Neural crest cell (in vitro differentiated cells): ENCODE results near the gene ACOT4. TPM values are rescaled to one million over a fixed set of nuclear protein-coding genes. Genes with fewer than 3 reads are reported as not detected.
"Not testable (repeated sequence)": the region's sequence is repeated elsewhere in the genome, so short reads cannot be mapped to it uniquely, and the experiment has no call there.

ENCODE experiments used
- DNase-seq: peaks from one replicate; pipeline ENCODE4 v3.0.0; 2021; ENCODE audit warnings: low read depth, mixed read lengths, low spot score
- H3K27ac Mint-ChIP-seq: one replicate; pipeline ENCODE4 v1.8.0; 2021; ENCODE audit warnings: mild to moderate bottlenecking, mixed read lengths; ENCODE audit not compliant: unreplicated experiment
- H3K27me3 Mint-ChIP-seq: 2 replicates; pipeline ENCODE4 v1.8.0; 2021; ENCODE audit warnings: low read depth, mild to moderate bottlenecking, mixed read lengths
- H3K36me3 Mint-ChIP-seq: 2 replicates; pipeline ENCODE4 v1.8.0; 2021; ENCODE audit warnings: low read depth, mild to moderate bottlenecking, mixed read lengths
- H3K4me1 Mint-ChIP-seq: 2 replicates; pipeline ENCODE4 v1.8.0; 2021; ENCODE audit warnings: mixed read lengths
- H3K4me3 Mint-ChIP-seq: one replicate; pipeline ENCODE4 v1.8.0; 2021; ENCODE audit warnings: mild to moderate bottlenecking, mixed read lengths
- H3K9me3 Mint-ChIP-seq: 2 replicates; pipeline ENCODE4 v1.8.0; 2021; ENCODE audit warnings: mixed read lengths
- total RNA-seq: library from RNA; stranded (reverse); gene quantifications from 2 replicates; pipeline ENCODE4 v1.2.1, GENCODE V29; 2021
- TF ChIP-seq, protein P1 (sequence below): fragments of 200-600 bp; sonication (generic); conservative IDR thresholded peaks from 2 replicates; pipeline ENCODE4 v1.5.0; 2021; ENCODE audit warnings: antibody characterized with exemption, mild to moderate bottlenecking

Gene ACOT4
- total RNA-seq, 1 donor from 2014 or later, result 0.98 TPM

DNA sequence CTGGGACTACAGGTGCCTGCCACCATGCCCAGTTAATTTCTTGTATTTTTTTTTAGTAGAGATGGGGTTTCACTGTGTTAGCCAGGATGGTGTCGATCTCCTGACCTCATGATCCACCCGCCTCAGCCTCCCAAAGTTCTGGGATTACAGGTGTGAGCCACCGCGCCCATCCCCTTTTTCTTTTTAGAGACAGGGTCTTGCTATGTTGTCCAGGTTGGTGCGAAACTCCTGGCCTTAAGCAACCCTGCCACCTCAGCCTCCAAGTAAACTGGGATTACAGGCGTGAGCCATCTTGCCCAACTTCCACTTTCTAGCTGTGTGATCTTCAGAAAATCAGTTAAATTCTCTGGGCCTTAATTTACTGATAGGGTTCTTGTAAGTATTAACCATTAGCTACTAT is 24.7 kb upstream of the ACOT4 start:
- Mint-ChIP-seq H3K36me3 (peaks cover 11% of the 10 kb centered on the region), H3K4me1 (peaks cover 35% of the 10 kb centered on the region)
- H3K4me3 Mint-ChIP-seq, H3K27ac Mint-ChIP-seq, H3K27me3 Mint-ChIP-seq, H3K9me3 Mint-ChIP-seq, DNase-seq: not testable (repeated sequence)

DNA sequence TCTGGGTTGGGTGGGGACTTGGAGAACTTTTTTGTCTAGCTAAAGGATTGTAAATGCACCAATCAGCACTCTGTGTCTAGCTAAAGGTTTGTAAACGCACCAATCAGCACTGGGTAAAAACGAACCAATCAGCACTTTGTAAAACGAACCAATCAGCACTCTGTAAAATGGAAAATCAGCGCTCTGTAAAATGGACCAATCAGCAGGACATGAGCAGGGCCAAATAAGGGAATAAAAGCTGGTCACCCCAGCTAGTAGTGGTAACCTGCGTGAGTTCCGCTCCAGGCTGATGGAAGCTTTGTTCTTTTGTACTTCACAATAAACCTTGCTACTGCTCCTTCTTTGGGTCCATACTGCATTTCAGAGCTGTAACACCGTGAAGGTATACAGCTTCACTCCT is 24.3 kb upstream of the ACOT4 start:
- peaks cover 7% of the 10 kb centered on the region for H3K9me3 Mint-ChIP-seq
- H3K27ac Mint-ChIP-seq, result no peak overlapping the region
- TF ChIP-seq, protein P1, sequence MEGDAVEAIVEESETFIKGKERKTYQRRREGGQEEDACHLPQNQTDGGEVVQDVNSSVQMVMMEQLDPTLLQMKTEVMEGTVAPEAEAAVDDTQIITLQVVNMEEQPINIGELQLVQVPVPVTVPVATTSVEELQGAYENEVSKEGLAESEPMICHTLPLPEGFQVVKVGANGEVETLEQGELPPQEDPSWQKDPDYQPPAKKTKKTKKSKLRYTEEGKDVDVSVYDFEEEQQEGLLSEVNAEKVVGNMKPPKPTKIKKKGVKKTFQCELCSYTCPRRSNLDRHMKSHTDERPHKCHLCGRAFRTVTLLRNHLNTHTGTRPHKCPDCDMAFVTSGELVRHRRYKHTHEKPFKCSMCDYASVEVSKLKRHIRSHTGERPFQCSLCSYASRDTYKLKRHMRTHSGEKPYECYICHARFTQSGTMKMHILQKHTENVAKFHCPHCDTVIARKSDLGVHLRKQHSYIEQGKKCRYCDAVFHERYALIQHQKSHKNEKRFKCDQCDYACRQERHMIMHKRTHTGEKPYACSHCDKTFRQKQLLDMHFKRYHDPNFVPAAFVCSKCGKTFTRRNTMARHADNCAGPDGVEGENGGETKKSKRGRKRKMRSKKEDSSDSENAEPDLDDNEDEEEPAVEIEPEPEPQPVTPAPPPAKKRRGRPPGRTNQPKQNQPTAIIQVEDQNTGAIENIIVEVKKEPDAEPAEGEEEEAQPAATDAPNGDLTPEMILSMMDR, result no peak
- peaks cover 13% of the 10 kb centered on the region for H3K36me3 Mint-ChIP-seq
- peaks cover 35% of the 10 kb centered on the region for H3K4me1 Mint-ChIP-seq
- peak overlapping the region; percentile 95 for H3K4me3 Mint-ChIP-seq
- DNase-seq, result no peak
- no peaks in the 10 kb centered on the region for H3K27me3 Mint-ChIP-seq

DNA sequence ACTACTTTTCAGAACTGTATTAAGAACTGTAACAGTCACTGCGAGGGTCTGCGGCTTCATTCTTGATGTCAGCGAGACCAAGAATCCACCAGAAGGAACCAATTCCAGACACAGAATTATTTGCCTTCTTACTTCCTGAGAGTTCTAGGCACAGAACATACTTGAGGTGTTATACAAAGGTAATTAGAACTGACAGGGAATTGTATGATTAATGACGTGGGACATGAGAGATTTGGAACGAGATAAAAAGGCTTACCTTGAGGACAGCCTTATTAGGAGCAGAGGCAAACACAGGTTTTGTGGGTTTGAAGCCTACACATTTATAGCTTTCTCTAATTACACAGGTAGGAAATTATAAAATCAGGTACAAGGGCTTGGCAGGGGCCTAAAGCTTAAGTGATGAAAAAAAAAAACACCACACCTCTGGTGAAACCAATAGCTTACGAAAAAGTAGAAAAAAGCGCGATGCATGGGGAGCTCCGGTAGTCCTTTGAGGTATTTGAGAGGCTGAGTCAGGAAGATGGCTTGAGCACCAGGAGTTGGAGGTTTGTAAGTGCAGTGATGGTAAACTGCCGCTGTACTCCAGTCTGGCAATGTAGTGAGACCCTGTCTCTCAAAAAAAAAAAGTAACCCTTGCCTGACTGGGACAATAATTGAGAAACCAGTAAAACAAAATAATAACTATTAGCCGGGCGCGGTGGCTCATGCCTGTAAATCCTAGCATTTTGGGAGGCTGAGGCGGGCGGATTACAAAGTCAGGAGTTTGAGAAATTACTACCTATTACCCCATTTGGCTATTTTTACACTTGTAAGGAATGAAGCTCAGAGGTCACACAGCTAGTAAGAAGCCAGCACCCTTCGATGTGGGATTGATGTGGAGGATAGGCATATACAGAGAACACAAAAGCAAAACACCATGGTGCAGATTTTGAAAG is 23.5 kb upstream of the ACOT4 start:
- Mint-ChIP-seq H3K27me3 (no peaks in the 10 kb centered on the region), H3K4me1 (peaks cover 35% of the 10 kb centered on the region), H3K9me3 (peaks cover 2% of the 10 kb centered on the region), H3K36me3 (peaks cover 12% of the 10 kb centered on the region), H3K27ac (peak overlapping the region; percentile 54), H3K4me3 (peak overlapping the region; percentile 95)
- TF ChIP-seq, protein P1, result no peak
- DNase-seq, result no peak

DNA sequence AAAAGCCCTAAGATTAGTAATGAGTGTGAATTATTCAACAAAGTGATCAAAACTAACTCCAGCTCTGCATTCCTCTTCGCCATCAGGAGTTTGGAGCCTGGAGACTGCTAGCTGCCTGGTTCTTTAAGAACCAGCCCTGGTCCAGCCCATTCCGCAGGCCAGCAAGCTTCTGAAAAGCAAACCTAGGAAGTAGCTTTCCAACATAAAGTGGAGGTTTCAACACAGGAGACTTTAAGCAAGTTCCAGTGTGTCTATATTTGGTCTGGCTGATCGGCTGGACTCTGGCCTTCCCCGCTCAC is 22.8 kb upstream of the ACOT4 start:
- H3K4me1 Mint-ChIP-seq, result peaks cover 35% of the 10 kb centered on the region
- H3K27me3 Mint-ChIP-seq, H3K9me3 Mint-ChIP-seq, DNase-seq: not testable (repeated sequence)
- peaks cover 15% of the 10 kb centered on the region for H3K36me3 Mint-ChIP-seq
- H3K4me3 Mint-ChIP-seq, result peak overlapping the region; percentile 95
- H3K27ac Mint-ChIP-seq, result peak overlapping the region; percentile 96

DNA sequence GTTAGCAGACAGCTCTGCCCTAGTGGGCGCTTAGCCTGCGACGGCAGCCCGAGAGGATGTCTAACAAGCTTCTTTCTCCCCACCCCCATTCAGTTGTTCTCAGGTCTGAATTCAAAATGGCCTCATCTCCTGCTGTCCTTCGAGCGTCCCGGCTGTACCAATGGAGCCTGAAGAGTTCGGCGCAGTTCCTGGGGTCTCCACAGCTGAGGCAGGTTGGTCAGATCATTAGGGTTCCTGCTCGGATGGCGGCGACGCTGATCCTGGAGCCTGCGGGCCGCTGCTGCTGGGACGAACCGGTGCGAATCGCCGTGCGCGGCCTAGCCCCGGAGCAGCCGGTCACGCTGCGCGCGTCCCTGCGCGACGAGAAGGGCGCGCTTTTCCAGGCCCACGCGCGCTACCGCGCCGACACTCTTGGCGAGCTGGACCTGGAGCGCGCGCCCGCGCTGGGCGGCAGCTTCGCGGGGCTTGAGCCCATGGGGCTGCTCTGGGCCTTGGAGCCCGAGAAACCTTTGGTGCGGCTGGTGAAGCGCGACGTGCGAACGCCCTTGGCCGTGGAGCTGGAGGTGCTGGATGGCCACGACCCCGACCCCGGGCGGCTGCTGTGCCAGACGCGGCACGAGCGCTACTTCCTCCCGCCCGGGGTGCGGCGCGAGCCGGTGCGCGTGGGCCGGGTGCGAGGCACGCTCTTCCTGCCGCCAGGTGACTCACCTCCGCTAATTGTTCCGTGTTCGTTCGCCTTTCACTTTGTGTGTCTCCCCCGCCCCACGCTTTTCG is 22.3 kb upstream of the ACOT4 start, which contains the start of gene ACOT2:
Gene ACOT2, plus strand, starts transcription at position 29 of the 774 bp plus-strand sequence. Its CDS starts 28 bp downstream, at position 57.
- not testable (repeated sequence) for H3K27me3 Mint-ChIP-seq, H3K9me3 Mint-ChIP-seq
- Mint-ChIP-seq H3K4me3 (peak within 1 kb of the TSS; percentile 95), H3K36me3 (peaks cover 17% of the 10 kb centered on the region), H3K27ac (peak within 1 kb of the TSS; percentile 96), H3K4me1 (peaks cover 35% of the 10 kb centered on the region)
- TF ChIP-seq, protein P1, result peak; percentile 31
- peak; percentile 61 for DNase-seq

DNA sequence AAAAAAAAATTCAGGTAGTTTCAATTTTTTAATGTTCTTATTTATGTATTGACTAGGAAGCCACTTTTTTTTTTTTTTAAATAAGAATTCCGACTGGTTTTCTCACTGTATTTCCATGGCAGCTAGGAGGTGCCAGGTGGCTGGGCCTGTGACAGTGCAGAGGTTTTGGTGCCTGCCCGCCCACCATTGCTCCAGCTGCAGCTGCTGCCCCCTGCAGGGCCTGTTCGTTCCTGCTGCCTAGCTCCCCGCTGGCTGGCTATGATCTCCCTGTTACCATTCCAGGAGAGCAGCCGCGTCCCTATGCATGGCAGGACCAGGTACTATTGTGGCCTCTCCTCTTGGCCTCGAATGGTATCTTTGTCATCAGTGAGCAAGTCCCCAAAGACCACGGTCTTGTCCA is 20.8 kb upstream of the ACOT4 start:
- H3K27ac Mint-ChIP-seq, H3K27me3 Mint-ChIP-seq, H3K9me3 Mint-ChIP-seq: not testable (repeated sequence)
- Mint-ChIP-seq H3K36me3 (peaks cover 15% of the 10 kb centered on the region), H3K4me3 (peak overlapping the region; percentile 95), H3K4me1 (peaks cover 29% of the 10 kb centered on the region)
- TF ChIP-seq, protein P1, result peak; percentile 66
- peak; percentile 61 for DNase-seq

DNA sequence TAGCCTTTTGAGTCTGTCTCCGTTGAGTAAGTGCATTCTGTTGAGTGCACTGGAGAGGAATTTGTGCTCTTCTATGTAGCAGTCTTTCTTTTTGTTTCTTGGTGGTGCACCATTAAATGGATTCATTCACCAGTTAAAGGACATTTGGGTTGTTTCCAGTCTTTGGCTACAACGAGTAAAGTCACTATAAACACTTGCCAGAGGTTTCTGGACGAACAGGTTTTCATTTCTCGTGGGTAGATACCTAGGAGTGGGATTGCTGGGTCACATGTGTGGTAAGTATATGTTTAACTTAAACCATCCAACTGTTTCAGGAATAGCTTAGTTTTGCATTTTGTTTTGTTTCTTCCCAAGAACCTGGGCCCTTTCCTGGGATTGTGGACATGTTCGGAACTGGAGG is 18.6 kb upstream of the ACOT4 start:
- H3K27ac Mint-ChIP-seq, H3K27me3 Mint-ChIP-seq, H3K4me3 Mint-ChIP-seq, DNase-seq, H3K9me3 Mint-ChIP-seq: not testable (repeated sequence)
- Mint-ChIP-seq H3K36me3 (peaks cover 15% of the 10 kb centered on the region), H3K4me1 (peaks cover 24% of the 10 kb centered on the region)

DNA sequence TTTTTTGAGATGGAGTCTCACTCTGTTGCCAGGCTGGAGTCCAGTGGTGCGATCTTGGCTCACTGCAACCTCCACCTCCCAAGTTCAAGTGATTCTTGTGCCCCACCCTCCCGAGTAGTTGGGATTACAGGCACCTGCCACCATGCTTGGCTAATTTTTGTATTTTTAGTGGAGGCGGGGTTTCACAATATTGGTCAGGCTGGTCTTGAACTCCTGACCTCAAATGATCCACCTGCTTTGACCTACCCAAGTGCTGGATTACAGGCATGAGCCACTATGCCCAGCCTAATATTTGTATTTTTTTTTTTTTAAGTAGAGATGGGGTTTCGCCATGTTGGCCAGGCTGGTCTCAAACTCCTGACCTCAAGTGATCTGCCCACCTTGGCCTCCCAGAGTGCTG is 17.9 kb upstream of the ACOT4 start:
- not testable (repeated sequence) for H3K4me3 Mint-ChIP-seq, H3K9me3 Mint-ChIP-seq

DNA sequence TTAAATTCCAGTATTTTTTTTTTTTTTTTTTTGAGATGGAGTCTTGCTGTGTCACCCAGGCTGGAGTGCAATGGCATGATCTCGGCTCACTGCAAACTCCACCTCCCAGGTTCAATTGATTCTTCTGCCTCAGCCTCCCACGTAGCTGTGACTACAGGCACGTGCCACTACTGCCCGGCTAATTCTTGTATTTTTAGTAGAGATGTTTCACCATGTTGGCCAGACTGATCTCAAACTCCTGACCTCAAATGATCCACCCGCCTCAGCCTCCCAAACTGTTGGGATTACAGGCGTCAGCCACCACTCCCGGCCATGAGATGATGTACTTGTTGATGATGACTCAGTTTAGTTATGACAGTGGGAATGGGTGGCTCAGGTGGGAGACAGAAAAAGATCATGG is 17.4 kb upstream of the ACOT4 start:
- H3K9me3 Mint-ChIP-seq, H3K27ac Mint-ChIP-seq: not testable (repeated sequence)

More for the DNA sequence above, 17.9 kb upstream of the ACOT4 start:
- not testable (repeated sequence) for DNase-seq, H3K27me3 Mint-ChIP-seq, H3K27ac Mint-ChIP-seq
- Mint-ChIP-seq H3K4me1 (peaks cover 17% of the 10 kb centered on the region), H3K36me3 (peaks cover 15% of the 10 kb centered on the region)

More for the DNA sequence above, 17.4 kb upstream of the ACOT4 start:
- not testable (repeated sequence) for DNase-seq, H3K4me3 Mint-ChIP-seq, H3K27me3 Mint-ChIP-seq
- H3K4me1 Mint-ChIP-seq, result peaks cover 12% of the 10 kb centered on the region
- peaks cover 15% of the 10 kb centered on the region for H3K36me3 Mint-ChIP-seq
